ENCODE data around the gene BMPR1A. TPM values are rescaled to one million over a fixed set of nuclear protein-coding genes. Genes with fewer than 3 reads are reported as not detected.

BMPR1A gene
- total RNA-seq, 1 donor from 2014 or later: 11.8 TPM

GRCh38 chr10:86723009-86723408 lies 33.4 kb upstream of the BMPR1A start:
- H3K27me3 Mint-ChIP-seq: peaks cover 11% of the 10 kb centered on the region
- peaks cover 5% of the 10 kb centered on the region for H3K4me1 Mint-ChIP-seq
- H3K36me3 Mint-ChIP-seq (ENCODE audit: low read depth): no peaks in the 10 kb centered on the region
- no peaks in the 10 kb centered on the region for H3K9me3 Mint-ChIP-seq
- ATAC-seq (ENCODE audit: low read depth): no peak
- H3K27ac Mint-ChIP-seq: no peak overlapping the region
- H3K4me3 Mint-ChIP-seq: no peak overlapping the region
- intact Hi-C loops (cut with micrococcal nuclease): no loop called here
- no peak for DNase-seq
- ChIA-PET POLR2A (no interaction called here), CTCF (no interaction called here)
- TF ChIP-seq CTCF (IDR thresholded peaks at IDR 0.05): no peak

GRCh38 chr10:86724445-86724844 lies 32.0 kb upstream of the BMPR1A start:
- intact Hi-C loops (cut with micrococcal nuclease): no loop called here
- CTCF ChIA-PET: interaction anchor here (1.3 kb wide), 1 partner anchor 31 kb away, joined by 3 read pairs; no protein-coding TSS in a partner anchor
- Mint-ChIP-seq H3K4me3 (no peak overlapping the region), H3K36me3 (ENCODE audit: low read depth) (no peaks in the 10 kb centered on the region), H3K4me1 (peaks cover 5% of the 10 kb centered on the region), H3K9me3 (no peaks in the 10 kb centered on the region), H3K27ac (no peak overlapping the region), H3K27me3 (peaks cover 15% of the 10 kb centered on the region)
- DNase-seq: no peak
- no peak for ATAC-seq (ENCODE audit: low read depth)
- no peak for TF ChIP-seq CTCF (IDR thresholded peaks at IDR 0.05)
- POLR2A ChIA-PET: no interaction called here

- TF ChIP-seq CTCF (IDR thresholded peaks at IDR 0.05): no peak
- intact Hi-C loops (cut with micrococcal nuclease): no loop called here
- Mint-ChIP-seq H3K4me3 (no peak overlapping the region), H3K36me3 (ENCODE audit: low read depth) (no peaks in the 10 kb centered on the region), H3K9me3 (no peaks in the 10 kb centered on the region), H3K27me3 (peaks cover 17% of the 10 kb centered on the region), H3K27ac (no peak overlapping the region), H3K4me1 (peaks cover 5% of the 10 kb centered on the region)
- no peak for DNase-seq
- POLR2A ChIA-PET: no interaction called here
- ATAC-seq (ENCODE audit: low read depth): no peak
- CTCF ChIA-PET: no interaction called here
Observed at GRCh38 chr10:86725980-86726676, 30.3 kb upstream of the BMPR1A start.

- no peak overlapping the region for H3K4me3 Mint-ChIP-seq
- no peaks in the 10 kb centered on the region for H3K36me3 Mint-ChIP-seq (ENCODE audit: low read depth)
- no peak overlapping the region for H3K27ac Mint-ChIP-seq
- ChIA-PET POLR2A (no interaction called here), CTCF (no interaction called here)
- no peak for TF ChIP-seq CTCF (IDR thresholded peaks at IDR 0.05)
- H3K27me3 Mint-ChIP-seq: peaks cover 17% of the 10 kb centered on the region
- no peaks in the 10 kb centered on the region for H3K9me3 Mint-ChIP-seq
- intact Hi-C loops (cut with micrococcal nuclease): no loop called here
- DNase-seq (no peak), ATAC-seq (ENCODE audit: low read depth) (no peak)
- peaks cover 5% of the 10 kb centered on the region for H3K4me1 Mint-ChIP-seq
Observed at GRCh38 chr10:86726677-86726999, 29.8 kb upstream of the BMPR1A start.

- H3K27me3 Mint-ChIP-seq: peaks cover 17% of the 10 kb centered on the region
- H3K9me3 Mint-ChIP-seq: no peaks in the 10 kb centered on the region
- CTCF ChIA-PET: no interaction called here
- POLR2A ChIA-PET: no interaction called here
- no peak overlapping the region for H3K4me3 Mint-ChIP-seq
- DNase-seq (no peak), ATAC-seq (ENCODE audit: low read depth) (no peak)
- peaks cover 5% of the 10 kb centered on the region for H3K4me1 Mint-ChIP-seq
- no peak for TF ChIP-seq CTCF (IDR thresholded peaks at IDR 0.05)
- H3K36me3 Mint-ChIP-seq (ENCODE audit: low read depth): no peaks in the 10 kb centered on the region
- intact Hi-C loops (cut with micrococcal nuclease): no loop called here
- H3K27ac Mint-ChIP-seq: no peak overlapping the region
Observed at GRCh38 chr10:86727470-86727869, 28.9 kb upstream of the BMPR1A start.

All from activated B cell treated with CpG ODN at 0.5 μM for 24 hours (primary cell).